Heart left ventricle (tissue), 16 donors: ENCODE data around the gene TGFBRAP1. TPM values are rescaled to one million over a fixed set of nuclear protein-coding genes. Genes with fewer than 3 reads are reported as not detected.

ENCODE experiments used
- ATAC-seq, 4 donors: fragments of 200-7000 bp; cut with Tn5 transposase; one replicate each; pipeline ENCODE4 v1.9.1; 2020 to 2022; ENCODE audit warnings: moderate library complexity in 4 of 4, mild to moderate bottlenecking in 3 of 4, moderate number of reproducible peaks in 1 of 4
- DNase-seq, 5 donors: peaks; one replicate each; pipeline ENCODE4 v3.0.0-alpha.2; 2020
- H3K27ac ChIP-seq, 12 donors: fragments of 200-600 bp; sonication (generic) in 4 of 12; one replicate each; pipeline versions ENCODE4 v1.5.0 to v1.8.0; 2016 to 2022; ENCODE audit warnings: mild to moderate bottlenecking in 2 of 12
- H3K27me3 ChIP-seq, 9 donors: fragments of 200-600 bp; sonication (generic) in 2 of 9; one replicate each; pipeline versions ENCODE4 v1.5.1 to v1.8.0; 2016 to 2022; ENCODE audit warnings: mild to moderate bottlenecking in 3 of 9
- H3K36me3 ChIP-seq, 9 donors: fragments of 200-600 bp; sonication (generic) in 2 of 9; one replicate each; pipeline versions ENCODE4 v1.5.0 to v1.8.0; 2018 to 2022; ENCODE audit warnings: mild to moderate bottlenecking in 2 of 9
- H3K4me1 ChIP-seq, 12 donors: fragments of 200-600 bp; sonication (generic) in 4 of 12; one replicate each; pipeline versions ENCODE4 v1.5.0 to v1.8.0; 2016 to 2022; ENCODE audit warnings: mild to moderate bottlenecking in 3 of 12
- H3K4me3 ChIP-seq, 12 donors: fragments of 200-600 bp; sonication (generic) in 4 of 12; one replicate each; pipeline versions ENCODE4 v1.5.0 to v1.8.0; 2017 to 2022; ENCODE audit warnings: mild to moderate bottlenecking in 9 of 12, moderate library complexity in 4 of 12
- H3K9me3 ChIP-seq, 12 donors: fragments of 200-600 bp; sonication (generic) in 4 of 12; one replicate each; pipeline versions ENCODE4 v1.5.0 to v1.8.0; 2016 to 2022; ENCODE audit warnings: mild to moderate bottlenecking in 1 of 12
- POLR2A ChIP-seq, 2 donors: fragments of 450-650 bp; IDR thresholded peaks; one replicate each; pipeline ENCODE4 v1.6.1; 2017; ENCODE audit warnings: antibody characterized with exemption in 2 of 2, mild to moderate bottlenecking in 2 of 2, moderate library complexity in 2 of 2
- WGBS, 4 donors: extraction: QIAGEN DNeasy Blood & Tissue Kit in 2 of 4; methylation state at CpG; one replicate each; pipeline versions ENCODE4 v1.1.5 to v1.1.7; 2013 to 2018; 5-methylcytosine and 5-hydroxymethylcytosine counted together
- intact Hi-C, 10 donors: fragments of 100-400 bp; cut with DNase I; formaldehyde crosslinking; loops; one replicate each; pipeline versions ENCODE4 v1.11.1 to v1.14.2; 2022
- polyA plus RNA-seq, 2 donors: library from polyadenylated mRNA; stranded (reverse); fragments of 200-250 nt; gene quantifications; one replicate each; pipeline ENCODE4 v1.2.3, GENCODE V29; 2013
- total RNA-seq, 9 donors: library from RNA; depleted of rRNA in 2 of 9; stranded (reverse); fragments of >200 nt in 2 of 9; fragmentation: NEBNext Ultra II Directional in 3 of 9; extraction: Animal tissue kit (Norgen Biotek cat#: 25700) in 3 of 9; gene quantifications; one replicate each; pipeline versions ENCODE4 v1.1.0 to v1.2.4, GENCODE V29; 2016 to 2023
- TF ChIP-seq, protein P1 (sequence below), 12 donors: fragments of 200-600 bp; sonication (generic) in 4 of 12; IDR thresholded peaks; one replicate each; pipeline versions ENCODE4 v1.5.0 to v1.8.0; 2018 to 2022; ENCODE audit warnings: antibody characterized with exemption in 12 of 12, mild to moderate bottlenecking in 5 of 12
- donor health status: ischemic (EF 13 %, LVEDD 7.1; RV severe dilation, severe dysfunction).
- donor health status: healthy with polysubstance abuse.
- donor health status: DM: no; HTN: yes; CAD: no.
- donor health status: DM: no; HTN: no; CAD: no.
- donor health status: ischemic (EF 25% LVEDD 6.9; RV normal size, moderate dysfunction).
- donor health status: ischemic (EF 25% LVEDD 5.7; RV mildly dilated, moderate dysfunction).
- donor health status: healthy.
- donor health status: DM: yes; HTN: yes; CAD: no.
- donor health status: ischemic (EF 35%, LVEDD 5.7; RV mildly dilated, moderate dysfunction).
- donor health status: nonischemic (EF 11% LVEDD 7.7; RV severe dilation, severe dysfunction).
- donor health status: DM: yes; HTN: yes; CAD: no.
- donor health status: PGD.
- donor health status: ischemic (EF 29% LVEDD 5.4; RV normal size, mild dysfunction).
- donor health status: nonischemic (EF 23%, LVEDD 6.1; RV moderate dilation, normal function).

TGFBRAP1 gene
- total and polyA plus RNA-seq, 11 donors: 1.8 to 20.0 (median 10.8) TPM

DNA sequence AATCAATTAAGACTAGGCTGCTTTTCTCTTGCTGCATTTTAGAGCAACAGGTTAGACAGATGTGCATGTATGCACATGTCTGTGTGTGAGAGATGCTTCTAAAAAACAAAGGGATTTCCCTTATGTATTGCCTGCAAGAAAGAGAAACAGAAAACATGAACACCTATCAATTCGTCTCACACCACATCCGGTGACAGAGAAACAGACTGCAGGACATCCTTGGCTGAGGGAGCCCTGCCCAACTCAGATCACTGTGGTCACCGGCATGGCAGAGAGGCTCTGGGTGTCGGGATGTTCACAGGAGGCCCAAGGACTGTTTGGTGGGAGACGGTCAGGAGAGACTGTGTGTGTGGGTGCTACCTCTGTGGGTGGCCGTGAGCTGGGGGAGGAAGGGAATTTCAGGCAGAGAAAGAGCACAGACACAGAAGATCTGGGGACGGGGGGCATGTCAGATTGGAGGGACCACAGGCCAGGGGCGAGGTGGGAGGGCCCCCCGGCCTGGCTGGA is 44.4 kb upstream of the TGFBRAP1 start:
- WGBS, 4 donors: 49 to 63% (median 57%) methylated on average over 9 of the region's 9 CpGs
- Histone ChIP-seq H3K36me3 (peaks cover 0 to 88% (median 45%) of the 10 kb centered on the region in 9 donors), H3K27me3 (no peaks in the 10 kb centered on the region), H3K4me1 (peaks cover 3 to 100% (median 68%) of the 10 kb centered on the region in 12 donors), H3K27ac (peak overlapping the region; percentile 54 to 94 (median 78)), H3K9me3 (no peaks in the 10 kb centered on the region), H3K4me3 (no peak overlapping the region)
- TF ChIP-seq POLR2A (IDR thresholded peaks at IDR 0.05): no peak
- TF ChIP-seq, protein P1, sequence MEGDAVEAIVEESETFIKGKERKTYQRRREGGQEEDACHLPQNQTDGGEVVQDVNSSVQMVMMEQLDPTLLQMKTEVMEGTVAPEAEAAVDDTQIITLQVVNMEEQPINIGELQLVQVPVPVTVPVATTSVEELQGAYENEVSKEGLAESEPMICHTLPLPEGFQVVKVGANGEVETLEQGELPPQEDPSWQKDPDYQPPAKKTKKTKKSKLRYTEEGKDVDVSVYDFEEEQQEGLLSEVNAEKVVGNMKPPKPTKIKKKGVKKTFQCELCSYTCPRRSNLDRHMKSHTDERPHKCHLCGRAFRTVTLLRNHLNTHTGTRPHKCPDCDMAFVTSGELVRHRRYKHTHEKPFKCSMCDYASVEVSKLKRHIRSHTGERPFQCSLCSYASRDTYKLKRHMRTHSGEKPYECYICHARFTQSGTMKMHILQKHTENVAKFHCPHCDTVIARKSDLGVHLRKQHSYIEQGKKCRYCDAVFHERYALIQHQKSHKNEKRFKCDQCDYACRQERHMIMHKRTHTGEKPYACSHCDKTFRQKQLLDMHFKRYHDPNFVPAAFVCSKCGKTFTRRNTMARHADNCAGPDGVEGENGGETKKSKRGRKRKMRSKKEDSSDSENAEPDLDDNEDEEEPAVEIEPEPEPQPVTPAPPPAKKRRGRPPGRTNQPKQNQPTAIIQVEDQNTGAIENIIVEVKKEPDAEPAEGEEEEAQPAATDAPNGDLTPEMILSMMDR (IDR thresholded peaks at IDR 0.05): no peak
- ATAC-seq (peak; percentile 6 to 18 (median 8)), DNase-seq (peak in 2 of 5 donors; percentile 24 to 53)
- intact Hi-C loops: loop anchor here in 2 of 10 donors (5.0 kb wide), 2 partner anchors 38 to 143 kb away; no protein-coding TSS in a partner anchor

DNA sequence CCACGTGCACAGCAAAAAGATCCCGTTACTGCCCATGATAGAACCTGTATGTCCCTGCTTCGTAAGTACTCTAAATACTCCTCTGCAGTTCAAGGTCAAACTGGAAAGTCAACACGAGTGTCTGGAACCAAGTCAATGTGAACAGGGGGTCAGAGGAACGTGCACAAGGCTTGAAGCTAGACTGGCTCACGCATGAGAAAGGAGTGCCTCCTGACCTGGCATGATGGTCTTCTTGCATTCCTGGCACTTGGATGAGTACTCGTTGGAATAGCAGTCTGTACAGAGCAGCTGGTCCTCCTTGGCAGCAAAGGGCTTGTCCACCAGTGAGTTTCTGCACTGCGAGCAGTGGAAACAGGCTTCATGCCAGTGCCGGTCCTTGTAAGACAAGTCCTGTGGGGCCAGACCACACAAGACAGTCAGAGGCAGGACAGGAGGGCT is 43.8 kb upstream of the TGFBRAP1 start:
- TF ChIP-seq POLR2A (IDR thresholded peaks at IDR 0.05): no peak
- TF ChIP-seq, protein P1 (IDR thresholded peaks at IDR 0.05): no peak
- peak in 4 of 5 donors; percentile 70 to 87 (median 76) for DNase-seq
- H3K9me3 ChIP-seq: no peaks in the 10 kb centered on the region

DNA sequence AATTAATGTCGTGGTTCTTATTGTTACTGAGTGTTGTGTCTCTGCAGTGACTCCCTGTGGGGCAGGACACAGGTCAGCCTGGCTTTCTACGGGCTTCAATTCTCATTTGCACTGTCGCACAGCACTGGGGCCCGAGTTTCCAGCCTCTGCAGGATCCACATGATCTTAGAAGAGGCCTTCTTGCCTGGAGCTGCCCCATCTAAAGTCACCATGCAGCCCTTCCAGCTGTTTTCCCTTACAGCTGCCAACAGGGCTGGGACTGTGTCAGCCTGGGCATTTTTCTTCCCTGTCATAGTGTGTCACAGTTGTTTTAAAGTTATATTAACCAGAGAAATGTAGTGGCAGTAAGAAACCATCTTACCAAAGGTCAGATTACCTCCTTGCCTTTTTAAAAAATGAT is 42.3 kb upstream of the TGFBRAP1 start:
- whole genome bisulfite sequencing, 4 donors: 25 to 54% (median 44%) methylated on average over 4 of the region's 4 CpGs
- TF ChIP-seq, protein P1 (IDR thresholded peaks at IDR 0.05): no peak
- no peak for TF ChIP-seq POLR2A (IDR thresholded peaks at IDR 0.05)
- Histone ChIP-seq H3K4me3 (no peak overlapping the region), H3K27ac (peak overlapping the region in 10 of 12 donors; percentile 25 to 94 (median 78)), H3K4me1 (peaks cover 3 to 92% (median 58%) of the 10 kb centered on the region in 12 donors), H3K9me3 (no peaks in the 10 kb centered on the region), H3K27me3 (no peaks in the 10 kb centered on the region), H3K36me3 (peaks cover 0 to 92% (median 62%) of the 10 kb centered on the region in 9 donors)
- intact Hi-C loops: loop anchor here in 3 of 10 donors (2.0 to 5.0 kb wide), 4 partner anchors 40 to 149 kb away; no protein-coding TSS in a partner anchor
- peak in 1 of 5 donors; percentile 24 for DNase-seq
- ATAC-seq: no peak

More for the DNA sequence above, 43.8 kb upstream of the TGFBRAP1 start:
- intact Hi-C loops: loop anchor here in 2 of 10 donors (5.0 kb wide), 2 partner anchors 39 to 144 kb away; no protein-coding TSS in a partner anchor
- H3K4me3 ChIP-seq: no peak overlapping the region
- ATAC-seq: peak; percentile 5 to 42 (median 26)
- H3K27ac ChIP-seq: peak overlapping the region; percentile 54 to 94 (median 78)
- peaks cover 0 to 88% (median 50%) of the 10 kb centered on the region in 9 donors for H3K36me3 ChIP-seq
- H3K4me1 ChIP-seq: peaks cover 3 to 100% (median 66%) of the 10 kb centered on the region in 12 donors
- WGBS, 4 donors: 40 to 58% (median 48%) methylated on average over 7 to 9 of the region's 9 CpGs
- H3K27me3 ChIP-seq: no peaks in the 10 kb centered on the region

DNA sequence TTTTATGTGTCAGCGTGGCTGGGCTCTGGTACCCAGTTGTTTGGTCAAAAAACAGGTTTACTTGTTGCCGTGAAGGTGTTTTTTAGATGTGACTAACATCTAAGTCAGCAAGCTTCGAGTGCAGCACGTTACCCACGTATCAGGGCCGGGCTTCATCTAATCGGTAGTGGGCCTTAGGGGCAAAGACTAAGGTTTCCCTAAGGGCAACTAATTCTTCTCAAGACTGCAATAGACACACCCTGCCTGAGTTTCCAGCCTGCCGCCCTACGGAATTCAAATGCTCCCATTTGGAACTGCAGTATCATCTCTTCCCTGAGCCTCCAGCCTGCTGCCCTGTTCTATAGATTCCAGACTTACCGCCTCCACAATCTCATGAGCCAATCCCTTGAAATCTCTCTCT is 41.6 kb upstream of the TGFBRAP1 start:
- peaks cover 3 to 86% (median 51%) of the 10 kb centered on the region in 12 donors for H3K4me1 ChIP-seq
- peaks cover 0 to 92% (median 65%) of the 10 kb centered on the region in 9 donors for H3K36me3 ChIP-seq
- no peak for ATAC-seq

More for the DNA sequence above, 41.6 kb upstream of the TGFBRAP1 start:
- 59 to 71% (median 68%) methylated on average over 10 of the region's 10 CpGs for WGBS, 4 donors
- H3K27me3 ChIP-seq: no peaks in the 10 kb centered on the region
- peak overlapping the region in 9 of 12 donors; percentile 5 to 94 (median 54) for H3K27ac ChIP-seq
- H3K9me3 ChIP-seq: no peaks in the 10 kb centered on the region
- intact Hi-C loops: loop anchor here in 3 of 10 donors (2.0 to 5.0 kb wide), 4 partner anchors 41 to 150 kb away; no protein-coding TSS in a partner anchor
- DNase-seq: peak in 1 of 5 donors; percentile 26
- H3K4me3 ChIP-seq: no peak overlapping the region
- no peak for TF ChIP-seq POLR2A (IDR thresholded peaks at IDR 0.05)
- TF ChIP-seq, protein P1 (IDR thresholded peaks at IDR 0.05): no peak
